Measurements from ENCODE around the gene SLC35A4. TPM values are rescaled to one million over a fixed set of nuclear protein-coding genes. Genes with fewer than 3 reads are reported as not detected.

The SLC35A4 gene
- total and polyA plus RNA-seq, 2 of the 8 experiments (the other 6 are each of a cell fraction or from before 2014, with no cell fraction given), result 78.6 to 133 TPM

DNA sequence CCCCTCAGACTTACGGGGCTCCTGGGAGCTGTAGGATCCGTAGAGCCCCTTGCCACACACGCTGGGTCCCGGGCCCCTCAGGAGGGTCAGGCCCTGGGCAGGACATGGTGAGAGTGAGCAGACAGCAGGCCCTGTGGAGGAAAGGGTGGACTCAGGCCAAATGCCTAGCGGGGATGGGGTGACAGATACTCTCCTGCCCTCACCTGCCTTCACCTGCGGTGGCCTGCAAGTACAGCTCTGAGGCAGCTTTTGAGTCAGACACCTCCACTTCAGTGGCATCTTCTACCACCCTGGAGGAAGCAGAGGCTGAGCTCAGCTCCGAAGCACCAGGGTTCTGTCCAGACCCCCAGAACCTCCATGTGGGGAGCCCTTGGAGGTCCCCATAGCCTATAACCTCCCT lies 26.2 kb downstream of the SLC35A4 start:
- Histone ChIP-seq H4K8ac (ENCODE audit: extremely low read depth, insufficient read depth, low read length) (no peak overlapping the region), H3K23ac (ENCODE audit: insufficient read length) (no peak overlapping the region), H3K4me1 (replicated peaks in 1 of 4; ENCODE audit: control insufficient read depth in 3 of 4, insufficient read depth in 4 of 4, low read length in 3 of 4) (no peaks in the 10 kb centered on the region), H3K27me3 (replicated peaks in 1 of 4; ENCODE audit: control insufficient read depth in 3 of 4, extremely low read depth in 1 of 4, insufficient read depth in 3 of 4, low read length in 3 of 4) (no peaks in the 10 kb centered on the region), H4K20me1 (replicated peaks in 1 of 2; ENCODE audit: control insufficient read depth in 1 of 2, insufficient read depth in 2 of 2, low read length in 2 of 2) (no peaks in the 10 kb centered on the region), H2AK5ac (ENCODE audit: low read depth, low read length) (no peak overlapping the region), H3K4me2 (ENCODE audit: insufficient read depth in 1 of 2, low read depth in 2 of 2, low read length in 2 of 2) (no peak overlapping the region), H2BK120ac (replicated peaks; ENCODE audit: low read depth, low read length) (no peak overlapping the region), H3K18ac (ENCODE audit: extremely low read depth, low read length) (no peak overlapping the region), H2BK12ac (ENCODE audit: low read depth, low read length) (no peak overlapping the region), H3K9me3 (ENCODE audit: insufficient read depth in 2 of 2, low read depth in 1 of 2, low read length in 1 of 2) (no peaks in the 10 kb centered on the region), H2AFZ (ENCODE audit: low read length) (no peak overlapping the region), H2BK5ac (ENCODE audit: low read depth, low read length) (no peak overlapping the region), H3K23me2 (ENCODE audit: low read depth, low read length) (peaks cover 1% of the 10 kb centered on the region; the same call in 1 of the 2 replicates), H3K56ac (replicated peaks; ENCODE audit: insufficient read length, low read depth, low read length) (no peak overlapping the region), H2BK20ac (ENCODE audit: low read length) (no peak overlapping the region), H3K4me3 (ENCODE audit: extremely low read depth in 1 of 4, insufficient read depth in 2 of 4, low read depth in 3 of 4, low read length in 4 of 4) (no peak overlapping the region), H2BK15ac (ENCODE audit: low read length) (no peak overlapping the region), H3K79me2 (ENCODE audit: control insufficient read depth in 1 of 2, insufficient read depth in 2 of 2, low read length in 2 of 2) (no peaks in the 10 kb centered on the region), H3K36me3 (ENCODE audit: control insufficient read depth in 2 of 4, insufficient read depth in 4 of 4, low read length in 3 of 4) (no peaks in the 10 kb centered on the region), H3K4ac (replicated peaks; ENCODE audit: insufficient read length, low read depth, low read length) (no peak overlapping the region), H3K9ac (replicated peaks in 1 of 4; ENCODE audit: extremely low read depth in 1 of 4, low read depth in 3 of 4, low read length in 3 of 4) (no peak overlapping the region), H3K27ac (ENCODE audit: low read depth, low read length) (no peak overlapping the region), H3K14ac (ENCODE audit: insufficient read length) (no peak overlapping the region), H4K5ac (ENCODE audit: insufficient read length, low read depth, low read length) (no peak overlapping the region), H3K79me1 (ENCODE audit: low read depth, low read length) (no peaks in the 10 kb centered on the region), H4K91ac (replicated peaks; ENCODE audit: insufficient read length, low read length) (no peak overlapping the region)
- FAIRE-seq (no peak), DNase-seq (ENCODE audit: low read depth in 1 of 2, low spot score in 2 of 2) (no peak)
- ChIA-PET POLR2A (ENCODE audit: partially characterized antibody) (interaction anchor here (1.5 kb wide), 1 partner anchor 19 kb away, joined by 3 read pairs; no protein-coding TSS in a partner anchor), CTCF (ENCODE audit: partially characterized antibody) (interaction anchor here (0.8 to 1.2 kb wide), 2 partner anchors 21 to 56 kb away, joined by 3 to 4 read pairs; partner anchors contain the start of genes IK and NDUFA2)
- WGBS, 2 experiments (ENCODE audit: extremely low coverage in 1 of 2, insufficient coverage in 1 of 2, insufficient read length in 1 of 2, insufficient replicate concordance in 2 of 2, low coverage in 1 of 2, low lambda C conversion rate in 2 of 2, missing lambda C conversion rate in 1 of 2), result 92% methylated on average over 7 of the region's 7 CpGs; no CpG with 5 or more reads in 1 of the 2 experiments
- TF ChIP-seq ASH2L (IDR thresholded peaks at IDR 0.05; ENCODE audit: low read length) (no peak), TAF7 (optimal IDR thresholded peaks at IDR 0.05; ENCODE audit: borderline replicate concordance, low read depth, low read length) (no peak), CREB1 (IDR thresholded peaks at IDR 0.05) (no peak), HDAC2 (IDR thresholded peaks at IDR 0.05; ENCODE audit: borderline replicate concordance in 1 of 2, low read depth in 2 of 2, low read length in 2 of 2) (no peak), SAP30 (IDR thresholded peaks at IDR 0.05; ENCODE audit: insufficient read depth, insufficient replicate concordance, low read length) (no peak), KDM4A (IDR thresholded peaks at IDR 0.05; ENCODE audit: low read depth, low read length, severe bottlenecking) (no peak)
- TF ChIP-seq, protein P1, sequence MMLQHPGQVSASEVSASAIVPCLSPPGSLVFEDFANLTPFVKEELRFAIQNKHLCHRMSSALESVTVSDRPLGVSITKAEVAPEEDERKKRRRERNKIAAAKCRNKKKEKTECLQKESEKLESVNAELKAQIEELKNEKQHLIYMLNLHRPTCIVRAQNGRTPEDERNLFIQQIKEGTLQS (IDR thresholded peaks at IDR 0.05; ENCODE audit: insufficient read depth, low read depth, low read length), result no peak
- TF ChIP-seq, protein P2, sequence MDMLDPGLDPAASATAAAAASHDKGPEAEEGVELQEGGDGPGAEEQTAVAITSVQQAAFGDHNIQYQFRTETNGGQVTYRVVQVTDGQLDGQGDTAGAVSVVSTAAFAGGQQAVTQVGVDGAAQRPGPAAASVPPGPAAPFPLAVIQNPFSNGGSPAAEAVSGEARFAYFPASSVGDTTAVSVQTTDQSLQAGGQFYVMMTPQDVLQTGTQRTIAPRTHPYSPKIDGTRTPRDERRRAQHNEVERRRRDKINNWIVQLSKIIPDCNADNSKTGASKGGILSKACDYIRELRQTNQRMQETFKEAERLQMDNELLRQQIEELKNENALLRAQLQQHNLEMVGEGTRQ (IDR thresholded peaks at IDR 0.05; ENCODE audit: low read length), result no peak
